OCI-LY1 (cell line): ENCODE data around the gene TNFAIP8.
A peak's percentile ranks its signal among the peaks of the same experiment; 100 is the strongest.

Source experiments
- H2AFZ ChIP-seq: fragments of 200-600 bp; sonication (generic), shearing (Covaris generic); 2 replicates; pipeline ENCODE4 v1.6.0; 2014; ENCODE audit warnings: antibody characterized with exemption, mild to moderate bottlenecking, low read length
- H3F3A ChIP-seq: fragments of 200-600 bp; sonication (generic), shearing (Covaris generic); 2 replicates; pipeline ENCODE4 v1.6.0; 2014; ENCODE audit warnings: mild to moderate bottlenecking, antibody characterized with exemption, low read length, moderate library complexity; ENCODE audit not compliant: insufficient read depth
- H3K27ac ChIP-seq: fragments of 200-600 bp; sonication (generic); 2 replicates; pipeline ENCODE4 v1.5.1; 2014; ENCODE audit warnings: low read length, mixed run types, mild to moderate bottlenecking, low read depth; ENCODE audit not compliant: poor library complexity, severe bottlenecking
- H3K27me3 ChIP-seq: fragments of 200-600 bp; sonication (generic); 2 replicates; pipeline ENCODE4 v1.6.0; 2014; ENCODE audit warnings: antibody characterized with exemption, mild to moderate bottlenecking, low read length, moderate library complexity; ENCODE audit not compliant: insufficient read depth
- H3K36me3 ChIP-seq: fragments of 200-600 bp; sonication (generic); 2 replicates; pipeline ENCODE4 v1.6.1; 2014; ENCODE audit warnings: mild to moderate bottlenecking, antibody characterized with exemption, low read length, moderate library complexity, mixed read lengths; ENCODE audit not compliant: insufficient read depth
- H3K4me1 ChIP-seq: fragments of 200-600 bp; sonication (generic); 2 replicates; pipeline ENCODE4 v1.5.1; 2014; ENCODE audit warnings: mild to moderate bottlenecking, low read length, moderate library complexity; ENCODE audit not compliant: insufficient read depth, severe bottlenecking
- H3K4me2 ChIP-seq: fragments of 200-600 bp; sonication (generic), shearing (Covaris generic); 2 replicates; pipeline ENCODE4 v1.6.1; 2014; ENCODE audit warnings: low read length
- H3K4me3 ChIP-seq: fragments of 200-600 bp; sonication (generic); 2 replicates; pipeline ENCODE4 v1.5.1; 2014; ENCODE audit warnings: low read length, low read depth, mild to moderate bottlenecking, mixed read lengths; ENCODE audit not compliant: poor library complexity, severe bottlenecking
- H3K79me2 ChIP-seq: fragments of 200-600 bp; shearing (Covaris generic); 2 replicates; pipeline ENCODE4 v1.6.1; 2016; ENCODE audit warnings: mixed run types, low read length, mixed read lengths; ENCODE audit not compliant: insufficient read depth
- H3K9ac ChIP-seq: fragments of 200-600 bp; sonication (generic), shearing (Covaris generic); 2 replicates; pipeline ENCODE4 v1.6.1; 2014; ENCODE audit warnings: mild to moderate bottlenecking, low read length, mixed read lengths
- H3K9me2 ChIP-seq: fragments of 200-600 bp; sonication (generic), shearing (Covaris generic); 2 replicates; pipeline ENCODE4 v1.6.1; 2014; ENCODE audit warnings: low read depth, mild to moderate bottlenecking, low read length, mixed read lengths
- H3K9me3 ChIP-seq: fragments of 200-600 bp; shearing (Covaris generic); 2 replicates; pipeline ENCODE4 v1.6.1; 2014; ENCODE audit warnings: low read length, mixed read lengths
- H4K20me1 ChIP-seq: fragments of 200-600 bp; sonication (generic), shearing (Covaris generic); 2 replicates; pipeline ENCODE4 v1.6.0; 2016; ENCODE audit warnings: mild to moderate bottlenecking, low read length; ENCODE audit not compliant: insufficient read depth
- CTCF ChIP-seq: fragments of 200-600 bp; sonication (generic), shearing (Covaris generic); IDR thresholded peaks from 2 replicates; pipeline ENCODE4 v1.5.1; 2017; ENCODE audit warnings: mild to moderate bottlenecking, antibody characterized with exemption, low read length, moderate library complexity, mixed read lengths
- EZH2 ChIP-seq: fragments of 200-600 bp; sonication (generic), shearing (Covaris generic); IDR thresholded peaks from 2 replicates; pipeline ENCODE4 v1.8.0; 2017; ENCODE audit warnings: borderline replicate concordance, mixed run types, mild to moderate bottlenecking, antibody characterized with exemption, low read length, moderate library complexity, mixed read lengths

The TNFAIP8 gene

DNA sequence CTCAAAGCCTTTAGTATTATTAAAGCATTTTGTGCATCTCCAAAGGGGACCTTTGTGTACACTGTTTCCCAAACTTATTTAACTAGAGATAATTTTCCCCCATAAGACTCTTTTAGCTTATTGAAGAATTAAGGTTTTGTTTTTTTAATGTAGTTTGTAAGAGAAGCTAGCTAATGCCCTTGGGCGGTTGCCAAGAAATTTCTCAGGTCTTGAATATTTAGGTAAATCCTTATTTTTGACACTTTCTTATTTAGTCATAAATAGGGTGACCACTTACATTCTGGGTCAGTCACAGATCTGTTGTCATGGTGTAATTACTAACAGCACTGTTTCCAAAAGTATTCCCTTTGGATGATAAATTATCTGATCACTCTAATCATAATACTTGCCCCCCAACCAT lies 27.2 kb downstream of the TNFAIP8 start:
- Histone ChIP-seq H3K27ac (no peak overlapping the region), H3F3A (no peaks in the 10 kb centered on the region), H3K27me3 (no peaks in the 10 kb centered on the region), H3K9ac (no peak overlapping the region), H3K4me3 (no peak overlapping the region), H3K79me2 (peaks cover 94% of the 10 kb centered on the region), H3K4me1 (peaks cover 86% of the 10 kb centered on the region), H3K9me3 (no peaks in the 10 kb centered on the region), H2AFZ (no peak overlapping the region), H4K20me1 (no peaks in the 10 kb centered on the region), H3K36me3 (peaks cover 11% of the 10 kb centered on the region; the same call in 1 of the 2 replicates), H3K9me2 (no peaks in the 10 kb centered on the region), H3K4me2 (no peak overlapping the region)
- TF ChIP-seq EZH2 = no peak
- no peak for TF ChIP-seq CTCF

DNA sequence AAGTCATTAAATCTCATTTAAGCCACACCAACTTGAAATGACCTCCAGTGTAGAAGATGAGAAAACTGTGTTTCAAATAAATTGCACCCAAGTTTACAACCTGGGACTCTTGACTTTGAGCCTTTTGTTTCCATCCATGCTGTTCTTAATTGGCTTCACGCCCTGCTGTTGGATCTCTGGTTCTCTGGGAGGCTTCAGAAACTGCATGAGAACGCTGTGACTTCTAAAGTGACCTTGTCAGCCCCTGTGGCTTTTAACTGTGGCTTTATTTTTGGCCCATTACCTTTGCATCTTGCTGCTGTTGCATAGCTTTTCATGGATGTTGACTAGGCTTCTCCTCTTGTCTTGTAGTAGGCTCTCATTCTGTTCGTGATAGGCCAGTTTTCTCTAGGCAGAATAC lies 29.3 kb downstream of the TNFAIP8 start:
- Histone ChIP-seq H3F3A (no peaks in the 10 kb centered on the region), H3K4me1 (peaks cover 87% of the 10 kb centered on the region), H3K9me3 (no peaks in the 10 kb centered on the region), H3K79me2 (peaks cover 95% of the 10 kb centered on the region), H3K9me2 (no peaks in the 10 kb centered on the region), H3K27me3 (no peaks in the 10 kb centered on the region), H2AFZ (no peak overlapping the region), H3K4me2 (peak overlapping the region; percentile 12; the same call in 1 of the 2 replicates), H3K9ac (peak overlapping the region; percentile 5; the same call in 1 of the 2 replicates), H3K4me3 (no peak overlapping the region), H3K36me3 (peaks cover 8% of the 10 kb centered on the region; the same call in 1 of the 2 replicates), H4K20me1 (no peaks in the 10 kb centered on the region), H3K27ac (peak overlapping the region; percentile 71)
- TF ChIP-seq CTCF = no peak
- no peak for TF ChIP-seq EZH2

- Histone ChIP-seq H2AFZ (no peak overlapping the region), H3K4me3 (no peak overlapping the region), H3K27me3 (no peaks in the 10 kb centered on the region), H3K27ac (peak overlapping the region; percentile 71), H4K20me1 (no peaks in the 10 kb centered on the region), H3F3A (no peaks in the 10 kb centered on the region), H3K36me3 (peaks cover 8% of the 10 kb centered on the region; the same call in 1 of the 2 replicates), H3K9ac (no peak overlapping the region), H3K79me2 (peaks cover 95% of the 10 kb centered on the region), H3K9me2 (no peaks in the 10 kb centered on the region), H3K4me1 (peaks cover 87% of the 10 kb centered on the region), H3K4me2 (peak overlapping the region; percentile 12; the same call in 1 of the 2 replicates), H3K9me3 (no peaks in the 10 kb centered on the region)
- TF ChIP-seq CTCF = no peak
- no peak for TF ChIP-seq EZH2
These were observed 29.8 kb downstream of the TNFAIP8 start for GRCh38 chr5:119385536-119386128.
